Loucy (cell line): Measurements from ENCODE around the gene MACROD2.

Source experiments
- EZH2phosphoT487 ChIP-seq: fragments of 200-600 bp; IDR thresholded peaks from 2 replicates; pipeline ENCODE4 v1.6.1; 2018; ENCODE audit warnings: antibody characterized with exemption, mild to moderate bottlenecking, moderate library complexity, borderline replicate concordance
- TF ChIP-seq, protein P1 (sequence below): fragments of 200-600 bp; sonication (generic); conservative IDR thresholded peaks from 2 replicates; pipeline ENCODE4 v1.5.1; 2014; ENCODE audit warnings: mild to moderate bottlenecking, antibody characterized with exemption, low read length

- TF ChIP-seq, protein P1, sequence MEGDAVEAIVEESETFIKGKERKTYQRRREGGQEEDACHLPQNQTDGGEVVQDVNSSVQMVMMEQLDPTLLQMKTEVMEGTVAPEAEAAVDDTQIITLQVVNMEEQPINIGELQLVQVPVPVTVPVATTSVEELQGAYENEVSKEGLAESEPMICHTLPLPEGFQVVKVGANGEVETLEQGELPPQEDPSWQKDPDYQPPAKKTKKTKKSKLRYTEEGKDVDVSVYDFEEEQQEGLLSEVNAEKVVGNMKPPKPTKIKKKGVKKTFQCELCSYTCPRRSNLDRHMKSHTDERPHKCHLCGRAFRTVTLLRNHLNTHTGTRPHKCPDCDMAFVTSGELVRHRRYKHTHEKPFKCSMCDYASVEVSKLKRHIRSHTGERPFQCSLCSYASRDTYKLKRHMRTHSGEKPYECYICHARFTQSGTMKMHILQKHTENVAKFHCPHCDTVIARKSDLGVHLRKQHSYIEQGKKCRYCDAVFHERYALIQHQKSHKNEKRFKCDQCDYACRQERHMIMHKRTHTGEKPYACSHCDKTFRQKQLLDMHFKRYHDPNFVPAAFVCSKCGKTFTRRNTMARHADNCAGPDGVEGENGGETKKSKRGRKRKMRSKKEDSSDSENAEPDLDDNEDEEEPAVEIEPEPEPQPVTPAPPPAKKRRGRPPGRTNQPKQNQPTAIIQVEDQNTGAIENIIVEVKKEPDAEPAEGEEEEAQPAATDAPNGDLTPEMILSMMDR: no peak
- no peak for TF ChIP-seq EZH2phosphoT487
Measured at GRCh38 chr20:15923030-15923776, 1927.9 kb downstream of the MACROD2 start.
